IMR-90 (cell line): ENCODE results near the gene EME2. TPM values are rescaled to one million over a fixed set of nuclear protein-coding genes. Genes with fewer than 3 reads are reported as not detected.
A peak's percentile ranks its signal among the peaks of the same experiment; 100 is the strongest.

Source experiments
- ATAC-seq: fragments of 200-7000 bp; cut with Tn5 transposase; 2 replicates; pipeline ENCODE4 v1.9.1; 2020; ENCODE audit warnings: low read depth, mild to moderate bottlenecking, moderate library complexity
- BruUV-seq: library from RNA; stranded (reverse); fragments of 400-500 nt; replicated peaks from 2 replicates; lab custom pipeline; 2021; lab: Mats Ljungman, UMichigan
- CTCF ChIA-PET: fragments of 300-600 bp; formaldehyde crosslinking; extraction: SDS; loops from one replicate; lab custom pipeline; 2021; ENCODE audit warnings: antibody characterized with exemption; lab: Yijun Ruan, JAX
- POLR2A ChIA-PET: fragments of 300-600 bp; sonication (Branson Sonifier 250); formaldehyde crosslinking; loops from one replicate; lab custom pipeline; 2022; ENCODE audit warnings: antibody characterized with exemption; ENCODE audit not compliant: unreplicated experiment; lab: Charles Lee
- DNase-seq: peaks from one replicate; pipeline ENCODE4 v3.0.0; 2013
- H2AFZ ChIP-seq: replicated peaks from 2 replicates; pipeline ENCODE3; 2013; ENCODE audit warnings: low read length, mild to moderate bottlenecking; ENCODE audit not compliant: poor library complexity
- H2AK5ac ChIP-seq: 2 replicates; pipeline ENCODE4 v1.6.1; 2013; ENCODE audit warnings: low read depth, low read length, inconsistent platforms
- H2AK9ac ChIP-seq: replicated peaks from 2 replicates; pipeline ENCODE3; 2013; ENCODE audit warnings: mild to moderate bottlenecking, low read depth, low read length, moderate library complexity; ENCODE audit not compliant: poor library complexity
- H2BK120ac ChIP-seq: 2 replicates; pipeline ENCODE4 v1.6.1; 2013; ENCODE audit warnings: low read depth, low read length, inconsistent platforms
- H2BK15ac ChIP-seq: 3 replicates; pipeline ENCODE4 v1.6.1; 2013; ENCODE audit warnings: low read depth, low read length, inconsistent platforms
- H2BK20ac ChIP-seq: 2 replicates; pipeline ENCODE4 v1.6.1; 2013; ENCODE audit warnings: low read depth, mild to moderate bottlenecking, inconsistent platforms, low read length, moderate library complexity
- H2BK5ac ChIP-seq: 2 replicates; pipeline ENCODE4 v1.6.1; 2013; ENCODE audit warnings: mild to moderate bottlenecking, low read depth, low read length, inconsistent platforms; ENCODE audit not compliant: poor library complexity, severe bottlenecking
- H3K14ac ChIP-seq: replicated peaks from 2 replicates; pipeline ENCODE4 v1.6.1; 2013; ENCODE audit warnings: low read depth, low read length, inconsistent platforms
- H3K18ac ChIP-seq: 2 replicates; pipeline ENCODE4 v1.6.1; 2013; ENCODE audit warnings: low read depth, low read length, control low read depth
- H3K23ac ChIP-seq: 2 replicates; pipeline ENCODE4 v1.6.1; 2013; ENCODE audit warnings: low read depth, low read length, inconsistent platforms
- H3K27ac ChIP-seq: 2 replicates; pipeline ENCODE4 v1.5.1; 2013; ENCODE audit warnings: mild to moderate bottlenecking, control low read depth, low read length; ENCODE audit not compliant: insufficient read depth
- H3K27me3 ChIP-seq: 2 replicates; pipeline ENCODE4 v1.6.1; 2013; ENCODE audit warnings: low read length; ENCODE audit not compliant: control insufficient read depth, insufficient read depth
- H3K36me3 ChIP-seq: 2 replicates; pipeline ENCODE4 v1.6.1; 2013; ENCODE audit warnings: low read length, mixed read lengths; ENCODE audit not compliant: control insufficient read depth, insufficient read depth
- H3K4ac ChIP-seq: 2 replicates; pipeline ENCODE4 v1.6.1; 2013; ENCODE audit warnings: low read depth, low read length, inconsistent platforms
- H3K4me1 ChIP-seq: 2 replicates; pipeline ENCODE4 v1.6.1; 2013; ENCODE audit warnings: low read length, mixed read lengths; ENCODE audit not compliant: control insufficient read depth, insufficient read depth
- H3K4me2 ChIP-seq: 2 replicates; pipeline ENCODE4 v1.6.1; 2013; ENCODE audit warnings: low read depth, mild to moderate bottlenecking, control low read depth, low read length, moderate library complexity
- H3K4me3 ChIP-seq: 2 replicates; pipeline ENCODE4 v1.5.1; 2013; ENCODE audit warnings: low read depth, mild to moderate bottlenecking, control low read depth, low read length, moderate library complexity; ENCODE audit not compliant: insufficient read depth
- H3K56ac ChIP-seq: 2 replicates; pipeline ENCODE4 v1.6.1; 2013; ENCODE audit warnings: low read length, inconsistent platforms; ENCODE audit not compliant: insufficient read depth; ENCODE audit errors: extremely low read depth
- H3K79me1 ChIP-seq, 2 experiments: 2 replicates each; pipeline ENCODE4 v1.6.1; 2013; ENCODE audit warnings: low read length in 2 of 2, inconsistent platforms in 1 of 2, low read depth in 1 of 2
- H3K9ac ChIP-seq: 2 replicates; pipeline ENCODE4 v1.6.1; 2013; ENCODE audit warnings: low read depth, low read length, control low read depth
- H3K9me1 ChIP-seq: 2 replicates; pipeline ENCODE4 v1.6.1; 2013; ENCODE audit warnings: low read length, inconsistent platforms; ENCODE audit not compliant: insufficient read depth
- H3K9me3 ChIP-seq: 2 replicates; pipeline ENCODE4 v1.6.1; 2013; ENCODE audit warnings: low read length; ENCODE audit not compliant: control insufficient read depth, insufficient read depth
- H4K20me1 ChIP-seq: 2 replicates; pipeline ENCODE4 v1.6.1; 2013; ENCODE audit warnings: low read length, inconsistent platforms; ENCODE audit not compliant: insufficient read depth
- H4K5ac ChIP-seq: 2 replicates; pipeline ENCODE4 v1.6.1; 2013; ENCODE audit warnings: mild to moderate bottlenecking, low read depth, low read length, control low read depth
- H4K8ac ChIP-seq, 2 experiments: 2 replicates each; pipeline ENCODE4 v1.6.1; 2013; ENCODE audit warnings: low read depth in 2 of 2, low read length in 2 of 2, control low read depth in 1 of 2, inconsistent platforms in 1 of 2
- H4K91ac ChIP-seq: 2 replicates; pipeline ENCODE4 v1.6.1; 2013; ENCODE audit warnings: low read depth, low read length, inconsistent platforms; ENCODE audit not compliant: insufficient read depth
- CTCF ChIP-seq: conservative IDR thresholded peaks from 2 replicates; pipeline ENCODE4 v1.5.1; 2012; ENCODE audit warnings: mild to moderate bottlenecking, low read depth, low read length, improper control_type of control experiment
- MXI1 ChIP-seq: IDR thresholded peaks from 2 replicates; pipeline ENCODE4 v1.6.1; 2012; ENCODE audit warnings: low read depth, mild to moderate bottlenecking, low read length, moderate library complexity, borderline replicate concordance
- POLR2A ChIP-seq: IDR thresholded peaks from 2 replicates; pipeline ENCODE4 v1.6.1; 2012; ENCODE audit warnings: mild to moderate bottlenecking, low read depth, low read length
- RFX5 ChIP-seq: IDR thresholded peaks from 2 replicates; pipeline ENCODE4 v1.8.0; 2012; ENCODE audit warnings: low read depth, mild to moderate bottlenecking, low read length, moderate library complexity
- WGBS, 2 experiments: methylation state at CpG; one replicate each; pipeline versions ENCODE4 v1.1.5 to v1.1.7; 2013; ENCODE audit warnings: missing lambda C conversion rate in 2 of 2; ENCODE audit not compliant: insufficient read length in 1 of 2; ENCODE audit errors: extremely low coverage in 2 of 2; 5-methylcytosine and 5-hydroxymethylcytosine counted together
- dilution Hi-C: fragments of 300-500 bp; cut with HindIII; formaldehyde crosslinking; loops from one replicate; pipeline ENCODE4 v1.14.3; 2018; ENCODE audit warnings: low sequenced_read_pairs; ENCODE audit not compliant: unreplicated experiment
- in situ Hi-C: fragments of 300-500 bp; cut with MboI; formaldehyde crosslinking; loops from 3 replicates; pipeline ENCODE4 v1.14.3; 2019; ENCODE audit warnings: low sequenced_read_pairs, inconsistent platforms, mixed read lengths
- intact Hi-C: fragments of 100-400 bp; cut with micrococcal nuclease; formaldehyde crosslinking; loops from 2 replicates; pipeline ENCODE4 v1.10.0; 2022
- polyA plus RNA-seq, 3 experiments: library from polyadenylated mRNA; depleted of rRNA; stranded (reverse); fragments of >200 nt; gene quantifications; 2 replicates each; pipeline ENCODE4 v1.2.3, GENCODE V29; 2012; ENCODE audit warnings: low replicate concordance in 1 of 3
- total RNA-seq: library from RNA; depleted of rRNA; stranded (reverse); fragments of >200 nt; gene quantifications from 2 replicates; pipeline ENCODE4 v1.2.3, GENCODE V29; 2012

Gene EME2
- total and polyA plus RNA-seq, 2 of the 4 experiments (the other 2 are of a cell fraction), result 1.3 to 9.6 TPM

GRCh38 chr16:1812732-1813163 lies 40.1 kb downstream of the EME2 start (continued):
- TF ChIP-seq MXI1, result peak; percentile 96

GRCh38 chr16:1815461-1815860 lies 42.9 kb downstream of the EME2 start:
- H3K9me1 ChIP-seq, result peaks cover 2% of the 10 kb centered on the region; the same call in 1 of the 2 replicates
- TF ChIP-seq CTCF (no peak), POLR2A (no peak), RFX5 (no peak)
- H3K4me2 ChIP-seq, result no peak overlapping the region
- H4K8ac ChIP-seq, result no peak overlapping the region
- POLR2A ChIA-PET, result interaction anchor here (0.6 kb wide), 1 partner anchor 18 kb away, joined by 4 read pairs; no protein-coding TSS in a partner anchor
- H2AK9ac ChIP-seq, result no peak overlapping the region
- in situ Hi-C loops (no loop called here), dilution Hi-C loops (no loop called here), intact Hi-C loops (no loop called here)
- no peak overlapping the region for H3K9ac ChIP-seq
- H2AK5ac ChIP-seq, result no peak overlapping the region
- H3K9me3 ChIP-seq, result no peaks in the 10 kb centered on the region
- CTCF ChIA-PET, result no interaction called here
- no peak overlapping the region for H3K23ac ChIP-seq
- no peak overlapping the region for H2AFZ ChIP-seq
- H3K18ac ChIP-seq, result no peak overlapping the region
- no peak overlapping the region for H4K91ac ChIP-seq
- H2BK5ac ChIP-seq, result no peak overlapping the region
- H3K4me1 ChIP-seq, result peaks cover 4% of the 10 kb centered on the region; the same call in 1 of the 2 replicates
- H3K4ac ChIP-seq, result no peak overlapping the region
- no peak for DNase-seq
- H3K27ac ChIP-seq, result no peak overlapping the region
- H3K79me1 ChIP-seq, result no peaks in the 10 kb centered on the region
- H2BK20ac ChIP-seq, result no peak overlapping the region
- peaks cover 9% of the 10 kb centered on the region; the same call in 1 of the 2 replicates for H3K36me3 ChIP-seq
- H4K5ac ChIP-seq, result no peak overlapping the region
- no peak overlapping the region for H2BK120ac ChIP-seq
- no peak overlapping the region for H3K14ac ChIP-seq
- BruUV-seq, result no TSS peak
- no peaks in the 10 kb centered on the region for H4K20me1 ChIP-seq
- no peaks in the 10 kb centered on the region for H3K27me3 ChIP-seq
- H2BK15ac ChIP-seq, result no peak overlapping the region
- H3K56ac ChIP-seq, result no peak overlapping the region
- H3K4me3 ChIP-seq, result no peak overlapping the region
- no peak for ATAC-seq
- 100% methylated on average over 1 of the region's 11 CpGs; no CpG with 5 or more reads in 1 of the 2 experiments for WGBS, 2 experiments
